Spleen (tissue), 13 donors: ENCODE data around the gene VPS50. TPM values are rescaled to one million over a fixed set of nuclear protein-coding genes. Genes with fewer than 3 reads are reported as not detected.

Source experiments
- DNase-seq: peaks from one replicate; pipeline ENCODE4 v3.0.0-alpha.2; 2020
- H3K27ac ChIP-seq, 8 donors: fragments of 200-600 bp; sonication (generic) in 7 of 8; 1 replicate in 4 of 8; 2 replicates in 4 of 8; pipeline versions ENCODE4 v1.5.0 to v1.8.0; 2016 to 2021; ENCODE audit warnings: inconsistent platforms in 4 of 8, mild to moderate bottlenecking in 4 of 8, moderate library complexity in 1 of 8
- H3K27me3 ChIP-seq, 7 donors: fragments of 200-600 bp; sonication (generic) in 6 of 7; replicated peaks in 1 of 7; 1 replicate in 4 of 7; 2 replicates in 3 of 7; pipeline versions ENCODE4 v1.5.0 to v1.8.0; 2016 to 2021; ENCODE audit warnings: inconsistent platforms in 3 of 7, mild to moderate bottlenecking in 1 of 7
- H3K36me3 ChIP-seq, 6 donors: fragments of 200-600 bp; sonication (generic) in 5 of 6; 1 replicate in 4 of 6; 2 replicates in 2 of 6; pipeline versions ENCODE4 v1.5.0 to v1.8.0; 2016 to 2021; ENCODE audit warnings: inconsistent platforms in 2 of 6
- H3K4me1 ChIP-seq, 6 donors: fragments of 200-600 bp; sonication (generic) in 5 of 6; 1 replicate in 3 of 6; 2 replicates in 3 of 6; pipeline versions ENCODE4 v1.5.0 to v1.8.0; 2016 to 2021; ENCODE audit warnings: inconsistent platforms in 3 of 6
- H3K4me3 ChIP-seq, 8 donors: fragments of 200-600 bp; sonication (generic) in 7 of 8; 1 replicate in 4 of 8; 2 replicates in 4 of 8; pipeline versions ENCODE4 v1.5.0 to v1.8.0; 2016 to 2021; ENCODE audit warnings: inconsistent platforms in 4 of 8, mild to moderate bottlenecking in 4 of 8, moderate library complexity in 2 of 8
- H3K9me3 ChIP-seq, 8 donors: fragments of 200-600 bp; sonication (generic) in 7 of 8; 1 replicate in 4 of 8; 2 replicates in 4 of 8; pipeline versions ENCODE4 v1.5.0 to v1.8.0; 2016 to 2021; ENCODE audit warnings: inconsistent platforms in 4 of 8
- CTCF ChIP-seq, 11 experiments: fragments of 200-600 bp in 7 of 11; fragments of 450-650 bp in 4 of 11; sonication (generic) in 4 of 11; IDR thresholded peaks in 8 of 11; conservative IDR thresholded peaks in 3 of 11; 1 replicate in 7 of 11; 2 replicates in 4 of 11; pipeline versions ENCODE4 v1.4.0 to v1.8.0; 2016 to 2021; ENCODE audit warnings: antibody characterized with exemption in 11 of 11, inconsistent platforms in 4 of 11, mild to moderate bottlenecking in 1 of 11
- POLR2A ChIP-seq, 3 donors: fragments of 450-650 bp; IDR thresholded peaks; one replicate each; pipeline ENCODE4 v1.5.1; 2017; ENCODE audit warnings: antibody characterized with exemption in 3 of 3, mild to moderate bottlenecking in 1 of 3
- POLR2AphosphoS5 ChIP-seq, 3 donors: sonication (generic); formaldehyde crosslinking; IDR thresholded peaks; one replicate each; pipeline ENCODE4 v1.5.1; 2017; ENCODE audit warnings: antibody characterized with exemption in 3 of 3
- WGBS, 5 donors: extraction: QIAGEN DNeasy Blood & Tissue Kit in 3 of 5; methylation state at CpG; one replicate each; pipeline versions ENCODE4 v1.1.5 to v1.1.7; 2013 to 2018; 5-methylcytosine and 5-hydroxymethylcytosine counted together
- intact Hi-C: fragments of 100-400 bp; cut with DNase I; formaldehyde crosslinking; loops from one replicate; pipeline ENCODE4 v1.15.0; 2023; ENCODE audit warnings: low total_unique reads
- long read RNA-seq, 2 donors: transcript quantifications; one replicate each; lab custom pipeline, GENCODE V29; 2026
- polyA plus RNA-seq, 3 donors: library from polyadenylated mRNA; stranded (reverse); fragments of 200-250 nt; gene quantifications; one replicate each; pipeline ENCODE4 v1.2.1, GENCODE V29; 2013
- total RNA-seq, 7 donors: library from RNA; depleted of rRNA in 3 of 7; stranded (reverse); fragments of >200 nt in 3 of 7; fragmentation: NEBNext Ultra II Directional in 4 of 7; extraction: Animal tissue kit (Norgen Biotek cat#: 25700) in 4 of 7; gene quantifications; one replicate each; pipeline versions ENCODE4 v1.1.0 to v1.2.1, GENCODE V29; 2016 to 2021
- donor health status: healthy with polysubstance abuse.
- donor health status: DM: no; HTN: no; CAD: no; lungs with moderate emphysema.
- donor health status: DM: no; HTN: no; CAD: no.
- donor health status: Bipolar disorder and iron deficiency.
- donor health status: healthy.
- donor health status: DM: no; HTN: no; CAD: no.
- donor health status: DM: yes; HTN: yes; CAD: no.

The VPS50 gene
- 10 to 100 TPM; 27.4 to 62.6 (median 36.8) TPM for total RNA-seq
- polyA plus RNA-seq: 10 to 100 TPM in 1 of 3 donors, 1 to 10 TPM in 2; 8.1 to 10.4 (median 8.5) TPM
- long read RNA-seq, donor 1, partial matches to known transcripts: 0 of 4 reads
- long read RNA-seq, donor 1, other reads (novel, unspliced or antisense): 0 of 4 reads
- long read RNA-seq, donor 2, partial matches to known transcripts: 0 of 1 reads
- long read RNA-seq, donor 2, other reads (novel, unspliced or antisense): 0 of 1 reads

GRCh38 chr7:93231799-93232672, at the start of gene VPS50:
VPS50 (plus strand) TSS chr7:93232366; CDS start chr7:93232468, 102 bp downstream.
- peak; percentile 97 for DNase-seq
- H3K36me3 ChIP-seq: no peaks in the 10 kb centered on the region
- intact Hi-C loops: no loop called here
- TF ChIP-seq CTCF (IDR thresholded peaks at IDR 0.05 in 8 of 11, conservative IDR thresholded peaks at IDR 0.05 in 3 of 11) (peak in 5 of 11 experiments; percentile 6 to 46 (median 43)), POLR2A (IDR thresholded peaks at IDR 0.05) (peak in 1 of 3 donors; percentile 21), POLR2AphosphoS5 (IDR thresholded peaks at IDR 0.05) (peak; percentile 23 to 96 (median 78))
- H3K27me3 ChIP-seq: no peaks in the 10 kb centered on the region
- H3K27ac ChIP-seq: peak within 1 kb of the TSS; percentile 66 to 92 (median 87)
- 0 to 1% (median 0%) methylated on average over 23 to 40 of the region's 40 CpGs for WGBS, 5 donors
- H3K9me3 ChIP-seq: no peaks in the 10 kb centered on the region
- peak within 1 kb of the TSS; percentile 62 to 88 (median 82) for H3K4me3 ChIP-seq
- H3K4me1 ChIP-seq: peaks cover 18 to 64% (median 35%) of the 10 kb centered on the region in 6 donors

DNA sequence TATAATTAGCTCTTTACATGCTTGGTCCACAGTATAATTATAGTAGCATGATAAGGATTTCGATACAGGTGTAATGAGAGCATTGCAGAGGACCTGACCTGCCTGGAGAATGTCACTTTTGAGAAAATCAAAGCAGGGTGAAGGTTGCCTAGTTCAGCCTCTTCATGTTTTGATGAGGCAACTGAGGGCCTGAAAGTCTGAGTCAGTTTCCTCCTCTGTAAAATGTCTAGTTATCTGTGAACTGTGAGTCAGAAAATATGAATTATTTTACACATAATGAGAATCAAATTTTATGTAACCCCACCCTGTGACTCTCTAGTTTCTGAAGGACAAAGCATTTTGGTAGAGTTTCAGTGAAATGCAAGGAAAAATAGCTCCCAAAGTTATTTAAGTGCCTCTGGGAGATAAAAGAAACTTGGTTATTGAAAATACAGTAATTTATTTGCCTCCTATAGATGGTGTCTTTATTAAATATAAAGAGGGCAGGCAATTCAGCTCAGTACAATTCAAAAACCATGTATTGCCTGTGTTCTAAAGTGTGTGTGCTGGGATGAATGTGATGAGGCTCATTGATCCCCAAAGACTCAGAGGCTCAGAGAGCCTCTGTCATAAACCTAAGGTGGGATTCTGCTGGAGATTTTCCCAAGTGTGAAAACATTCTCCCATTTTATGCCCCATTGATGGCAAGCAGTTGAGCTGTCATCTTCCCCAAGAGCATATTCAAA, 46.7 kb upstream of the VPS50 start:
- 52 to 66% (median 55%) methylated on average over 1 of the region's 1 CpG for WGBS, 5 donors
- DNase-seq: no peak

GRCh38 chr7:93188870-93189634, 43.1 kb upstream of the VPS50 start:
- H3K9me3 ChIP-seq: no peaks in the 10 kb centered on the region
- H3K27me3 ChIP-seq: peaks cover 0 to 19% (median 0%) of the 10 kb centered on the region in 7 donors
- H3K4me1 ChIP-seq: no peaks in the 10 kb centered on the region
- 67 to 83% (median 72%) methylated on average over 6 of the region's 6 CpGs for WGBS, 5 donors
- intact Hi-C loops: no loop called here
- H3K4me3 ChIP-seq: no peak overlapping the region
- no peaks in the 10 kb centered on the region for H3K36me3 ChIP-seq
- TF ChIP-seq POLR2A (IDR thresholded peaks at IDR 0.05): no peak
- no peak overlapping the region for H3K27ac ChIP-seq
- no peak for DNase-seq

More for the DNA sequence above, 46.7 kb upstream of the VPS50 start:
- Histone ChIP-seq H3K9me3 (no peaks in the 10 kb centered on the region), H3K27me3 (peaks cover 0 to 11% (median 0%) of the 10 kb centered on the region in 7 donors), H3K36me3 (no peaks in the 10 kb centered on the region), H3K27ac (no peak overlapping the region), H3K4me3 (no peak overlapping the region), H3K4me1 (no peaks in the 10 kb centered on the region)
- TF ChIP-seq POLR2AphosphoS5 (IDR thresholded peaks at IDR 0.05) (no peak), CTCF (IDR thresholded peaks at IDR 0.05 in 8 of 11, conservative IDR thresholded peaks at IDR 0.05 in 3 of 11) (no peak), POLR2A (IDR thresholded peaks at IDR 0.05) (no peak)
- intact Hi-C loops: no loop called here

GRCh38 chr7:93194386-93194785, 37.8 kb upstream of the VPS50 start:
- no peak overlapping the region for H3K27ac ChIP-seq

More at GRCh38 chr7:93194386-93194785, 37.8 kb upstream of the VPS50 start:
- WGBS, 5 donors: 67 to 81% (median 73%) methylated on average over 3 of the region's 3 CpGs
- no peaks in the 10 kb centered on the region for H3K36me3 ChIP-seq
- intact Hi-C loops: no loop called here
- H3K9me3 ChIP-seq: no peaks in the 10 kb centered on the region
- TF ChIP-seq POLR2AphosphoS5 (IDR thresholded peaks at IDR 0.05) (no peak), CTCF (IDR thresholded peaks at IDR 0.05 in 8 of 11, conservative IDR thresholded peaks at IDR 0.05 in 3 of 11) (no peak), POLR2A (IDR thresholded peaks at IDR 0.05) (no peak)
- H3K4me1 ChIP-seq: peaks cover 0 to 7% (median 0%) of the 10 kb centered on the region in 6 donors
- no peak overlapping the region for H3K4me3 ChIP-seq
- peaks cover 0 to 17% (median 0%) of the 10 kb centered on the region in 7 donors for H3K27me3 ChIP-seq
- no peak for DNase-seq
